Lower leg skin (tissue), 4 donors: ENCODE data around the gene SEZ6. TPM values are rescaled to one million over a fixed set of nuclear protein-coding genes. Genes with fewer than 3 reads are reported as not detected.
A peak's percentile ranks its signal among the peaks of the same experiment; 100 is the strongest.

Source experiments
- DNase-seq, 2 donors: peaks; one replicate each; pipeline ENCODE4 v3.0.0-alpha.2; 2019; ENCODE audit warnings: low spot score in 2 of 2
- H3K4me3 ChIP-seq: fragments of 200-600 bp; sonication (generic); 2 replicates; pipeline ENCODE4 v1.5.1; 2017; ENCODE audit warnings: mild to moderate bottlenecking, low read depth; ENCODE audit not compliant: poor library complexity, severe bottlenecking
- POLR2A ChIP-seq, 2 donors: fragments of 450-650 bp; IDR thresholded peaks; one replicate each; pipeline ENCODE4 v1.6.1; 2016 to 2017; ENCODE audit warnings: antibody characterized with exemption in 2 of 2, mild to moderate bottlenecking in 1 of 2, moderate library complexity in 1 of 2
- WGBS, 2 donors: methylation state at CpG; one replicate each; pipeline ENCODE4 v1.1.5; 2018; 5-methylcytosine and 5-hydroxymethylcytosine counted together
- intact Hi-C: fragments of 100-400 bp; cut with DNase I; formaldehyde crosslinking; loops from one replicate; pipeline ENCODE4 v1.15.0; 2023; ENCODE audit warnings: low total_unique reads
- total RNA-seq, 4 donors: library from RNA; depleted of rRNA; stranded (reverse); fragments of >200 nt; gene quantifications; one replicate each; pipeline ENCODE4 v1.1.0, GENCODE V29; 2016
- TF ChIP-seq, protein P1 (sequence below), 3 donors: fragments of 450-650 bp; IDR thresholded peaks; one replicate each; pipeline ENCODE4 v1.5.1; 2016; ENCODE audit warnings: antibody characterized with exemption in 3 of 3, mild to moderate bottlenecking in 3 of 3, moderate library complexity in 2 of 3

Gene SEZ6
- total RNA-seq, 4 donors from 2014 or later: not detected

DNA sequence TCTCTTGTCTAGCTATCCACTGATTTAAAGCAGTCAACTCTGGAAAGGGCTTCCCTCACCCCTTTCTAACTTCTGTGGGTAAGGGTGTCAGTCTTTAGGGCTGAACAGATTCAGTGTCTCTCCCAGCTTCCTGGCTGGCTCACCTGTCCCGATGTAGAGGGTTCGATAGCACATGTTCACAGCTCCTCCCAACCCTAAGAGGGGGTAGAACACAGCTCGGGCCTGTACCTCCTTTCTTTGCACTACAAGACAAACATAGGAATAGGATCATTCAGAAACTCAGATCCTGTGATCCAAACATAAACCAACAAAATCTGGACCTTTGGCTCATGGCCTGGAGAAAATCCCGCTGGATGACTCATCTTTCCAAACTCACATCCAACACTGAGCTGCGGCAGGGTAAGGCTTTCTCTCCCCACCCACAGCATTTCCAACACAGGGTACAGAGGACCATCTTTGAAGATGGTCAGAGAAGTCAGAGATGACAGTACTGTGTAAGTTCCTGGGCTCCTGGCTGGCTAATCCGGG lies 97.1 kb downstream of the SEZ6 start:
- 25 to 30% methylated on average over 6 of the region's 6 CpGs for WGBS, 2 donors
- intact Hi-C loops: no loop called here
- TF ChIP-seq POLR2A (IDR thresholded peaks at IDR 0.05): no peak
- TF ChIP-seq, protein P1, sequence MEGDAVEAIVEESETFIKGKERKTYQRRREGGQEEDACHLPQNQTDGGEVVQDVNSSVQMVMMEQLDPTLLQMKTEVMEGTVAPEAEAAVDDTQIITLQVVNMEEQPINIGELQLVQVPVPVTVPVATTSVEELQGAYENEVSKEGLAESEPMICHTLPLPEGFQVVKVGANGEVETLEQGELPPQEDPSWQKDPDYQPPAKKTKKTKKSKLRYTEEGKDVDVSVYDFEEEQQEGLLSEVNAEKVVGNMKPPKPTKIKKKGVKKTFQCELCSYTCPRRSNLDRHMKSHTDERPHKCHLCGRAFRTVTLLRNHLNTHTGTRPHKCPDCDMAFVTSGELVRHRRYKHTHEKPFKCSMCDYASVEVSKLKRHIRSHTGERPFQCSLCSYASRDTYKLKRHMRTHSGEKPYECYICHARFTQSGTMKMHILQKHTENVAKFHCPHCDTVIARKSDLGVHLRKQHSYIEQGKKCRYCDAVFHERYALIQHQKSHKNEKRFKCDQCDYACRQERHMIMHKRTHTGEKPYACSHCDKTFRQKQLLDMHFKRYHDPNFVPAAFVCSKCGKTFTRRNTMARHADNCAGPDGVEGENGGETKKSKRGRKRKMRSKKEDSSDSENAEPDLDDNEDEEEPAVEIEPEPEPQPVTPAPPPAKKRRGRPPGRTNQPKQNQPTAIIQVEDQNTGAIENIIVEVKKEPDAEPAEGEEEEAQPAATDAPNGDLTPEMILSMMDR (IDR thresholded peaks at IDR 0.05): no peak
- H3K4me3 ChIP-seq: no peak overlapping the region
- DNase-seq: peak; percentile 49 to 90

DNA sequence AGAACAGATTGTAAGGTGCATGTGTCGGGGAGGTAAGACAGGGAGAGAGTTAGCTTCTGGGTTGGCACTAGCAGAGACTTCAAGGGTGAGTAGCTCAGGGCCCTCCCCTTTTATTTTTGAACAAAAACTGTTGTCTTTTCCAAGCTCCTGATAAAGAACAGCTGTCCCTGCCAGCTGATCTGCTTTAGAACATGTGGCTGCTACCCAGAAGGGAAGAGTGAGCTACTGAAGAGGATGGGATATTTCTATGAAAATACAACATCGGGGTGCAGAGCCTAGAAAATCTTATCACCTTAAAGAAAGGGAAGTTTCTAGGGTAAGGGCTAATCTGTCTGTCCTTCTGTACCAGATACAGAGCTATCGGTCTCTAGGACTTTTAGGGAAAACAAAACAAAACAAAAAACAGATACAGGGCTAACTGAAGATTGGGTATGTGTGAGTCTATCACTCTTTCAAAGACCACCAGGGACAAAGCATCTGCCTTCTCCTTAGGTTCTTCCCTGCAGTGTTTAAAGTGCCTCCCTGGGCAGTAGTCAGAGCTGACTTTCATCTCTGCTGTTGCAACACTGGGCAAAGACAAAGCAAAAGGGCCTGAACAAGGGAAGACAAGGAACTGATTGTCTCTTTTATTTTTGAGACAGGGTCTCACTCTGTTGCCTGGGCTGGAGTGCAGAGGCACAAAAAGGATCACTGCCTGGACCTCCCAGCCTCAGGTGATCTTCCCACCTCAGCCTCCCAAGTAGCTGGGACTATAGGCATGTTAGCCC lies 97.9 kb downstream of the SEZ6 start:
- TF ChIP-seq, protein P1 (IDR thresholded peaks at IDR 0.05): no peak
- TF ChIP-seq POLR2A (IDR thresholded peaks at IDR 0.05): no peak
- intact Hi-C loops: no loop called here
- WGBS, 2 donors: 60 to 69% methylated on average over 3 of the region's 3 CpGs
- DNase-seq: no peak
- H3K4me3 ChIP-seq: no peak overlapping the region

DNA sequence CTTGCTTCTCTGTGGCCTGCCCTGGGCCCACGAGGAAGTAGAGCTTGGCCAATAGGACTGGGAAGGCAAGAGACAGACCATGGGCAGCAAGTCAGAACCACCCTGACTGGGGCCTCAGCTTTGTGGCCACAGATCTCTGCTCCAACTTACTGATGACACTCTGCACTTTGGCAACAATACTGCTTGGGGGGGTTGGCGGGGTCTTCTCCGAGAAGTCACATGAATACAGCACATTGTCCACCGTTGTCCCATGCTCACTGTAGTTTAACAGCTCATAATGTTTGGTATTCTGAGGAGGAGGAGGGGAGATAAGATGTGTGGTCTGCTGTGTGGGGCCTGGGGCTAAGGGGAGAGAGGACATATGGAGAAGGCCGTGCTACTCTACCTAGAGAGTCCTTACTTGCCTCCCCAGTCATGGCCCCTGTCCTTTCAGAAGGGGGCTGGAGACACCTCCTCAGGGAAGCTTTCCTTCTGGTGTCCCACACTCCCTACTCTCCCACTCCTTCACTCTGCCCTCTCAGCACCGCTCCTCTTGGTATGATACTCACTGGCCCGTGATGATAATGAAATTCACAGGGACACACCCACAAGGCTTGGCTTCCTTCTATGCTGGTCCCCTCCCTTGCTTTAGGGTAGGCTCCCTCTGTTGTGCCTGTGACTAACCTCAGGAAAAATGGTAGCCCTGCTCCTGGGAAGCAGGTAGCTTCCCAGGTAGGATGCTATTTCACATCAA lies 99.0 kb downstream of the SEZ6 start:
- WGBS, 2 donors: 55 to 61% methylated on average over 7 of the region's 7 CpGs
- intact Hi-C loops: no loop called here
- no peak for TF ChIP-seq POLR2A (IDR thresholded peaks at IDR 0.05)

GRCh38 chr17:28906276-28906675 lies 99.6 kb downstream of the SEZ6 start:
- intact Hi-C loops: no loop called here
- TF ChIP-seq, protein P1 (IDR thresholded peaks at IDR 0.05): no peak
- no peak for TF ChIP-seq POLR2A (IDR thresholded peaks at IDR 0.05)
- 80 to 83% methylated on average over 9 of the region's 9 CpGs for WGBS, 2 donors
- no peak overlapping the region for H3K4me3 ChIP-seq
- no peak for DNase-seq

More for the DNA sequence above, 99.0 kb downstream of the SEZ6 start:
- no peak for DNase-seq
- H3K4me3 ChIP-seq: no peak overlapping the region

Other genes with a start within 250 kb of the SEZ6 start
- gene FAM222B, start 163.2 kb downstream of the SEZ6 start, total RNA-seq: 10 to 100 TPM; 10.7 to 18.0 (median 12.0) TPM
- gene ERAL1, start 151.0 kb downstream of the SEZ6 start, total RNA-seq: 10 to 100 TPM; 39.4 to 45.2 (median 41.6) TPM
- 100 to 1,000 TPM in 1 of 4 donors, 10 to 100 TPM in 3; 38.7 to 117 (median 45.6) TPM for gene FLOT2, start 108.3 kb downstream of the SEZ6 start, total RNA-seq
- gene DHRS13, start 103.0 kb downstream of the SEZ6 start, total RNA-seq: 10 to 100 TPM; 19.2 to 22.9 (median 19.5) TPM
- gene PHF12, start 54.5 kb downstream of the SEZ6 start, total RNA-seq: 10 to 100 TPM; 24.4 to 52.9 (median 42.7) TPM
- gene PIPOX, start 37.1 kb upstream of the SEZ6 start, total RNA-seq: 1 to 10 TPM in 3 of 4 donors, under 1 TPM in 1; 0.80 to 2.5 (median 1.5) TPM
- gene MYO18A, start 174.4 kb upstream of the SEZ6 start, total RNA-seq: 100 to 1,000 TPM in 1 of 4 donors, 10 to 100 TPM in 3; 87.3 to 123 (median 94.0) TPM
- not detected for gene CRYBA1, start 240.8 kb upstream of the SEZ6 start, total RNA-seq